Endometrial microvascular endothelial cells (primary cell): ENCODE measurements around the gene MBLAC1. TPM values are rescaled to one million over a fixed set of nuclear protein-coding genes. Genes with fewer than 3 reads are reported as not detected.

Experiments used
- total RNA-seq: library from RNA; depleted of rRNA; stranded (reverse); fragments of >200 nt; gene quantifications from one replicate; pipeline ENCODE4 v1.2.3, GENCODE V29; 2015; ENCODE audit errors: inconsistent ontology term

The MBLAC1 gene
- total RNA-seq, 1 donor from 2014 or later, result 5.1 TPM

Other genes with a start within 250 kb of the MBLAC1 start
- not detected for gene OR2AE1, start 249.9 kb upstream of the MBLAC1 start, total RNA-seq
- 25.3 TPM for gene TRIM4, start 207.4 kb upstream of the MBLAC1 start, total RNA-seq
- gene GJC3, start 197.3 kb upstream of the MBLAC1 start, total RNA-seq, result 2.0 TPM
- gene AZGP1, start 150.9 kb upstream of the MBLAC1 start, total RNA-seq, result not detected
- gene ZKSCAN1, start 111.4 kb upstream of the MBLAC1 start, total RNA-seq, result 13.8 TPM
- gene ZSCAN21, start 77.2 kb upstream of the MBLAC1 start, total RNA-seq, result 6.0 TPM
- 14.9 TPM for gene ZNF3, start 45.2 kb upstream of the MBLAC1 start, total RNA-seq
- gene COPS6, start 38.0 kb upstream of the MBLAC1 start, total RNA-seq, result 158 TPM
- 168 TPM for gene MCM7, start 25.6 kb upstream of the MBLAC1 start, total RNA-seq
- 54.1 TPM for gene AP4M1, start 25.3 kb upstream of the MBLAC1 start, total RNA-seq
- 101 TPM for gene TAF6, start 7.6 kb upstream of the MBLAC1 start, total RNA-seq
- gene CNPY4, start 7.3 kb upstream of the MBLAC1 start, total RNA-seq, result 28.3 TPM
- 170 TPM for gene LAMTOR4, start 22.0 kb downstream of the MBLAC1 start, total RNA-seq
- 8.5 TPM for gene TRAPPC14, start 31.8 kb downstream of the MBLAC1 start, total RNA-seq
- 4.2 TPM for gene GAL3ST4, start 41.6 kb downstream of the MBLAC1 start, total RNA-seq
- 0.09 TPM for gene GPC2, start 50.4 kb downstream of the MBLAC1 start, total RNA-seq
- gene STAG3, start 51.0 kb downstream of the MBLAC1 start, total RNA-seq, result not detected
- not detected for gene PVRIG, start 93.0 kb downstream of the MBLAC1 start, total RNA-seq
- gene SPDYE3, start 180.7 kb downstream of the MBLAC1 start, total RNA-seq, result not detected
- gene PILRB, start 231.2 kb downstream of the MBLAC1 start, total RNA-seq, result 20.9 TPM
- gene PILRA, start 246.5 kb downstream of the MBLAC1 start, total RNA-seq, result not detected